Measurements from ENCODE around the gene ADAMTS3.

The ADAMTS3 gene

GRCh38 chr4:72300126-72300525 is 268.9 kb downstream of the ADAMTS3 start:
- DNase-seq (ENCODE audit: low read depth, low spot score) = no peak
- CTCF ChIA-PET = interaction anchor here (0.7 to 5.7 kb wide), 7 partner anchors 12 to 173 kb away, joined by 3 to 29 read pairs (median 4); no protein-coding TSS in a partner anchor

GRCh38 chr4:72295966-72296557 is 273.0 kb downstream of the ADAMTS3 start:
- CTCF ChIA-PET = interaction anchor here (0.7 to 2.9 kb wide), 18 partner anchors 9 to 725 kb away, joined by 3 to 21 read pairs (median 4); no protein-coding TSS in a partner anchor
- DNase-seq (ENCODE audit: low read depth, low spot score) = peak; percentile 16

More at GRCh38 chr4:72300126-72300525, 268.9 kb downstream of the ADAMTS3 start:
- POLR2A ChIA-PET = no interaction called here
- H3K4me3 ChIP-seq (ENCODE audit: low read depth, low read length) = no peak overlapping the region
- TF ChIP-seq CTCF (IDR thresholded peaks at IDR 0.05; ENCODE audit: insufficient read depth, low read length, missing control alignments) = no peak

GRCh38 chr4:72290737-72291136 is 278.3 kb downstream of the ADAMTS3 start:
- POLR2A ChIA-PET = no interaction called here
- TF ChIP-seq CTCF (IDR thresholded peaks at IDR 0.05; ENCODE audit: insufficient read depth, low read length, missing control alignments) = no peak
- H3K4me3 ChIP-seq (ENCODE audit: low read depth, low read length) = no peak overlapping the region
- CTCF ChIA-PET = no interaction called here
- DNase-seq (ENCODE audit: low read depth, low spot score) = no peak

More at GRCh38 chr4:72295966-72296557, 273.0 kb downstream of the ADAMTS3 start:
- H3K4me3 ChIP-seq (ENCODE audit: low read depth, low read length) = no peak overlapping the region
- POLR2A ChIA-PET = no interaction called here
- TF ChIP-seq CTCF (IDR thresholded peaks at IDR 0.05; ENCODE audit: insufficient read depth, low read length, missing control alignments) = peak; percentile 56

- TF ChIP-seq CTCF (IDR thresholded peaks at IDR 0.05; ENCODE audit: insufficient read depth, low read length, missing control alignments) = no peak
- no peak for DNase-seq (ENCODE audit: low read depth, low spot score)
Measured at GRCh38 chr4:72286910-72287309, 282.1 kb downstream of the ADAMTS3 start.

GRCh38 chr4:72286185-72286584 is 282.8 kb downstream of the ADAMTS3 start:
- no peak for TF ChIP-seq CTCF (IDR thresholded peaks at IDR 0.05; ENCODE audit: insufficient read depth, low read length, missing control alignments)
- no peak overlapping the region for H3K4me3 ChIP-seq (ENCODE audit: low read depth, low read length)
- ChIA-PET CTCF (interaction anchor here (0.7 to 3.8 kb wide), 10 partner anchors 9 to 556 kb away, joined by 3 to 29 read pairs (median 6); no protein-coding TSS in a partner anchor), POLR2A (interaction anchor here (0.7 kb wide), 1 partner anchor 188 kb away, joined by 3 read pairs; no protein-coding TSS in a partner anchor)
- DNase-seq (ENCODE audit: low read depth, low spot score) = no peak

More at GRCh38 chr4:72286910-72287309, 282.1 kb downstream of the ADAMTS3 start:
- CTCF ChIA-PET = interaction anchor here (0.6 to 3.8 kb wide), 8 partner anchors 9 to 557 kb away, joined by 3 to 29 read pairs (median 6); no protein-coding TSS in a partner anchor
- POLR2A ChIA-PET = no interaction called here
- no peak overlapping the region for H3K4me3 ChIP-seq (ENCODE audit: low read depth, low read length)

- no peak overlapping the region for H3K4me3 ChIP-seq (ENCODE audit: low read depth, low read length)
- DNase-seq (ENCODE audit: low read depth, low spot score) = no peak
- no peak for TF ChIP-seq CTCF (IDR thresholded peaks at IDR 0.05; ENCODE audit: insufficient read depth, low read length, missing control alignments)
- CTCF ChIA-PET = interaction anchor here (3.0 kb wide), 1 partner anchor 12 kb away, joined by 14 read pairs; no protein-coding TSS in a partner anchor
- POLR2A ChIA-PET = no interaction called here
Measured at GRCh38 chr4:72283357-72283756, 285.7 kb downstream of the ADAMTS3 start.

All from AG04449 (cell line).